Activated CD8-positive, alpha-beta memory T cell treated with anti-CD3 and anti-CD28 coated beads for 4 hours (primary cell): ENCODE measurements around the gene HELZ2.

Source experiments
- DNase-seq, 2 donors: peaks; one replicate each; pipeline ENCODE4 v3.0.0-alpha.2; 2020; ENCODE audit warnings: low read depth in 2 of 2

The HELZ2 gene

GRCh38 chr20:63552481-63553249, 21.4 kb downstream of the HELZ2 start:
- DNase-seq, result peak; percentile 14 to 32

DNA sequence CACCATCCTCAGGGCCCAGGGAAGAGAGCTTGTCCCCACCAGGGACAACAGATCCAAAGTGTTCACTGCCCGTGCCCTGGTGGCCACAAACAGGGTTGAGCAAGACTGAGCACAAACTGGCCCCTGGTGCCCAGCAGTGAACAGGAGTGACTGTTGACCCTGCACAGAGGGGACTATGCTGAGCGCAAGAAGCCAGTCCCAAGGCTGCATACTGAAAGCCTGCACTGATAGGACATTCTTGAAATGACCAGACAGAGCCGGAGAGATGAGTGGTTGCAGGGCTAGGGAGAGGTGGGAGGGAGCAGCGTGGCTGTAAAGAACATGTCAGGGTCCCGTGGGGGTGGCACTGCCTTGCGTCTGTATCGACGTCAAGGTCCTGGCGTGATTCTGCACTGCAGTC, 23.0 kb downstream of the HELZ2 start:
- DNase-seq, result no peak

GRCh38 chr20:63549679-63550282, 24.3 kb downstream of the HELZ2 start:
- no peak for DNase-seq

DNA sequence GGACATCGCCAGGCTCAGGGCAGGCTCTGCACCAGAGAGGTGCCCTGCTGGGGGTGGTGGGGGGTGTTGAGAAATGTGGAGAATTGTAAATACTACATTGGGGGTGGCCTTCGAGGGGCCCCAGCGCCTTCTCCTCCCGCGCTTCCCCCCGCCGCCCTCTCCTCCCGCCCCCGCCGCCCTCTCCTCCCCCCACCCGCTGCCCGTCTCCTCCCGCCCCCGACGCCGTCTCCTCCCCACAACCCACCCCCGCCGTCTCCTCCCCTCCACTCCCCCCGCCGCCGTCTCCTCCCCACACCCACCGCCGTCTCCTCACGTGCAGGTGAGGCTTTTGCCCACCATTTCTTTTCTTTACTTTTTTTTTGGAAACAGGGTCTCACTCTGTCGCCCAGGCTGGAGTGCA, 25.0 kb downstream of the HELZ2 start:
- DNase-seq, result no peak

GRCh38 chr20:63548542-63548941, 25.5 kb downstream of the HELZ2 start:
- DNase-seq, result no peak

- DNase-seq, result no peak
Observed at GRCh38 chr20:63547725-63548480, 26.1 kb downstream of the HELZ2 start, which contains the start of gene SRMS. TSS of gene SRMS (minus strand) at chr20:63547749. CDS start at chr20:63547463, 286 bp downstream.

GRCh38 chr20:63546956-63547724, 26.9 kb downstream of the HELZ2 start:
- no peak for DNase-seq

DNA sequence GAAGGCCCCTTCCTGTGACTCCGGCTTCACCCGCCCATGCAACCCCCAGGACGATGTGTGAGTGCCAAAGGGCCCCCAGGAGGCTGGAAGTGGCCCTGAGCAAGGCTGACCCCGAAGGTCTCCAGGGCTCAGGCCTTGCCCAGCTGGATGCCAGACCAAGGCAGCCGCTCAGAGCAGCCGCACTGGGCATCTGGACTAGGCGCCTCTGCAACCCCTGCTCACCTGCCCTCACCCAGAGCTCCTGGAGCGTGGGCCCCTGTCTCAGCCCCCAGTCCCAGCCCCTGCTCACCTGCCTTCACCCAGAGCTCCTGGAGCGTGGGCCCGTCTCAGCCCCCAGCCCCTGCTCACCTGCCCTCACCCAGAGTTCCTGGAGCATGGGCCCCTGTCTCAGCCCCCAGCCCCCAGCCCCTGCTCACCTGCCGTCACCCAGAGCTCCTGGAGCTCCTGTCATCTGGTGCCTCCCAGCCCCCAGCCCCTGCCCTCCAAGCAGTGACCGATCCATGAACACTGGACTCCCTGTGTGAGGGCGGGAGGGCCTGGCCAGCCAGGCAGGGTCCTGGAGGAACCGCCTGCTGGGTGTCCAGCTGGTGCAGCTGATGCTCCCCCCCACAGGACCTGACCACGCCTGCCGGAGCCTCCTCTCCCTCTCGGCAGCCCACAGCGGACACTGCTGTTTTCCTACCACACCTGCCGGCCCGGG, 27.6 kb downstream of the HELZ2 start:
- no peak for DNase-seq

DNA sequence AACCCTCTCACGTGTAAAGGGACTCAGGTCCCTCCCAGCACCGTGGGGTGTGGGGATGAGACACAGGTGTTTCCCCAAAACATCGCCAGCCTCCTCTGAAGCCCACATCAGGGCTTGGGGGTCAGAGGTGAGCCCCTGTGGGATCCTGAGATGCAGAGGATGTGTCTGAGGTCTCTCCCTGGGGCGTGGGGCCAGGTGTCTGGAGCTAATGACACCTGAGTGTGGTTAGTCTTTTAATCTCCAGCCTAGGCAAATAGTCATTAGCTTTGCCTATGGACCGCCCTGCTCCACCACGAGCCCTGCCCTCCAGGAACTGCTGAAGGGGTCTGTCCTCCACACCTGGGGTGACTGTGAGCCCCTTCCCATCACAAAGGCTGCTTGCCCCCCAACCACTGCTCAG, 28.2 kb downstream of the HELZ2 start:
- DNase-seq, result no peak

GRCh38 chr20:63544958-63545516, 29.0 kb downstream of the HELZ2 start:
- no peak for DNase-seq

- DNase-seq, result no peak
Observed at GRCh38 chr20:63544241-63544957, 29.6 kb downstream of the HELZ2 start.

DNA sequence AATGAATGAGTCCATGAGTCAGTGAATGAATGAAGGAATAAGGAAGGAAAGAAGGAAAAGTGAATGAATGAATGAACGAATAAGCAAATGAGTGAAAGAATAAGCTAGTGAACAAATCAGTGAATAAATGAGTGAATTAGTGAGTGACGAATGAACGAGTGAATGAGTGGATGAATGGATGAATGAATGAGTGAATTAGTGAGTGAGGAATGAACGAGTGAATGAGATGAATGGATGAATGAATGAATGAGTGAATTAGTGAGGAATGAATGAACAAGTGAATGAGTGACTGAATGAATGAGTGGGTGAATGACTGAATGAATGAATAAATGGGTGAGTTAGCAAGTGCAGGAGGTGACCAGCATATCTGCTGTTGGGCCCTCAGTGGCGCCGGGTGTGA, 30.3 kb downstream of the HELZ2 start:
- DNase-seq, result no peak

GRCh38 chr20:63543131-63543530, 30.9 kb downstream of the HELZ2 start:
- DNase-seq, result no peak

DNA sequence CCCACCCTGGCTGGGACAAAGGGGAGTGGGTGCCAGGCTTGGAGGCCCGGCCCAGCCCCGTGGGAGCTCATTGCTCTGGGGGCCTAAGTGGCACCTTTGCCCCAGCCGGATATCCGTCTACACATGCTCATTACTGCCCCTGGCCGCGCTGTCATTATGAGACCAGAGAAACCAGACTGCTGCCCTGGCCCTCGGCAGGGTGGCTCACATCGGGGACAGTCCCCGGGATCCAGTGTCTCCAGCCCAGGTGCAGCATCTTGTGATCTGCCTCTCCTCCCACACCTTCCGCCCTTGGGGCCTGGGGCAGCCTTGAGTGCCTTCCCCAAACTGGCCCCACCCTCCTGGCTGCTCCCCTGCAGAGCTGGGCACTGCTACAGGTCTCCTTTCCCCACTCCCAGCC, 31.3 kb downstream of the HELZ2 start:
- DNase-seq, result no peak

DNA sequence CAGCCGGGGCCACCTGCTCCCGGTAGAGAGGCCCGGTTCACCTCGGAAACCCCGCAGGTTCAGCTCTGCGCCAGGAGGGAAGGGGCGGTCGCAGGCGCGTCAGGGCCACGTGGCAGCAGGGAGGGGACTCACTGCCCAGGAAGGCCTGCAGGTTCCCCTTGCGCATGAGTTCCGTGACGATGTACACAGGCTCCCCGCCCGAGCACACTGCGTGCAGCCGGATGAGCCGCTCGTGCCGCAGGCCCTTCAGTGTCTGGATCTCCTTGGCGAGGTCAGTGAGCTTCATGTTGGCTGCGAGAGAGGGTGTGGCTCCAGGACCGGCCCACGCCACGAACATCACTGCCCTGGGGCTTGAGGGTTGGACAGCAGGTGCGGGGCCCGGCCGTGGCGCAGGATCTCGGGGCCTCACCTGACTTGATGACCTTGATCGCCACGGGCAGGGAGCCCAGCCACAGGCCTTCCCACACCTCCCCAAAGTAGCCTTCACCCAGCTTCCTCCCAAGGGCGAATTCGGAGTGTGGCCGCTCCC, 31.9 kb downstream of the HELZ2 start:
- no peak for DNase-seq

GRCh38 chr20:63541371-63541770, 32.7 kb downstream of the HELZ2 start:
- no peak for DNase-seq

DNA sequence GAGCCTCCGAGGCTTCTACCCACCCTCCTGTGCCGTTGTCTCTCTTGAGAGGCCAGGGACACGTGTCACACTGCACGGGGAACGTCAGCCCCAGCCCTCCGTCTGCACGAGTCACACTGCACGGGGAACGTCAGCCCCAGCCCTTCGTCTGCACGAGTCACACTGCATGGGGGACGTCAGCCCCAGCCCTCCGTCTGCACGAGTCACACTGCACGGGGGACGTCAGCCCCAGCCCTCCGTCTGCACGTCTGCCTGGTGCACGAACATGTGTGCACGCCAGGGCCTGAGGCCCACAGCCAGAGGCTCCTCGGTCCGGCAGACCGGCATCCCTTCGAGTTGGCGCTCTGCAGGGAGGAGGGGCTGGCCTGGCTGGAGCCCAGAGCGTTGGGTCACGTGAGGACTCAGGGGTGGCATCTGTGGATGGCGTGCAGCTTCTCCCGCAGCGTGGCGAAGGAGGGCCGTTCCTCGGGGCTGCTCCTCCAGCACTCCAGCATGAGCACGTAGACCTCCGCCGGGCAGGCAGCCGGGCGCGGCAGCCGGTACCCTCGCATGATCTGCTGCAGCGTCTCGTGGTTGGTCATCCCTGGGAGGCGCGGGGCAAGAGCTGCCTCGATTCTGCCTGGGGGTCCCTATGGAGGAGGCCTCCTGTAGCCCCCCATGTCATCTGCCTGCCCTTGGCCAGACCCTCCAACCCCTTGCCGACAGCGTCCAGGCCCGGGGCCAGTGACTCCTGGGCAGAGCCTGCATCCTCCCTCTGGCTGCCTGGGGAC, 33.4 kb downstream of the HELZ2 start:
- no peak for DNase-seq

GRCh38 chr20:63539441-63540370, 34.3 kb downstream of the HELZ2 start:
- DNase-seq, result no peak
